NK-92 (cell line): Measurements from ENCODE around the gene EFNA5.
"Not testable (repeated sequence)": the region's sequence is repeated elsewhere in the genome, so short reads cannot be mapped to it uniquely, and the experiment has no call there.

ENCODE experiments used
- DNase-seq: peaks from one replicate; lab custom pipeline; 2025; ENCODE audit not compliant: unreplicated experiment; lab: John Stamatoyannopoulos, UW

The EFNA5 gene

GRCh38 chr5:107437986-107438510 lies 232.7 kb downstream of the EFNA5 start:
- no peak for DNase-seq

- DNase-seq, result no peak
These were observed 233.6 kb downstream of the EFNA5 start for GRCh38 chr5:107437154-107437553.

- DNase-seq, result no peak
These were observed 234.5 kb downstream of the EFNA5 start for GRCh38 chr5:107436201-107436600.

DNA sequence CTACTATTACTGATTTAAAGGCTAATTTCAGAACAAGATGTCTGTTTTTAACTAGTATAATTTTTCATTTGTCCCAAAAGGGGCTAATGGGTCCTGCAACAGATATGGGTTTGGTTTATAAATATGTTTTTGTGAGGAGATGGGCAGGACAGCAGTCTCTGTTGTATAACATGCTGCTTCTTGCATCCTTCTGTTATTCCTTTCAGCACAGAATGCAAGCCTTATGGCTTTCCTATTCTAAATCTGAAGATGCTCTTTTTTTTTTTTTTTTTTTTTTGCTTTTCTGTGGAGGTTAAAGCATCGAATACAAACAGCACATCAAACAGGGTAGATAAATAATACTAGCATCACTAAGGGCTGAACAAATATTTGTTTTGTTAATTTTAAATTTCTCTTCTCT lies 235.7 kb downstream of the EFNA5 start:
- DNase-seq, result no peak

DNA sequence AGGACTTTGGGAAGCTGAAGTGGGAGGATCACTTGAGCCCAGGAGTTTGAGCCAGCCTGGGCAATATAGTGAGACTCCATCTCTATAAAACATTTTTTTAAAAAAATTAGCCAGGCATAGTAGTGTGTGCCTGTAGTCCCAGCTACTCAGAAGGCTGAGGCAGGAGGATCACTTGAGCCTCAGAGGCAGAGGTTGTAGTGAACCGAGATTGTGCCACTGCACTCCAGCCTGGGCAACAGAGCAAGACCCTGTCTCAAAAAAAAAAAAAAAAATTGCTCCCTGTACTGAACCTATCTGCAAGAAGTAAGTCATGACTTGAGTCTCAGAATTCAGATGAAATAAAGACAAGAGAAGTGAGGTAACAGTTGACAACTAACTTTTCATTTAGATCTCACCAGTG lies 237.1 kb downstream of the EFNA5 start:
- DNase-seq, result not testable (repeated sequence)

DNA sequence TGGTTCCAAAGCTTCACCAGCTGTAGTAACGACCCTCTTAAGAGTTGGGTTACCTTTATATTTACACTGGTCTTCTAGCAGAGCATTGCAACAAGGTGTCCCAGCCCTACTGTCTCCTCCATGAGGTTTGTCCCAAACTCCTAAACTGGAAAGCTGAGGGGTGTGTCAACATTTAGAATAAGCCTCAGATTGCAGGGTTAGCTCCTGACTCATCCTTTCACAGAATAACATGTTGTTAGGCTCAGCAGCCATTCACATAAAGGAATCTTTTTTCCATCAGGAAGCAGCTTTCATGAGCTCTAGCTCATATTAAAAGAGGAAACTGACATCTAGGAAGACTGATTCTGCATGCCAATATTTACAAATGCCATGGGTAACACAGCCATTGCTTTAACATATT lies 238.7 kb downstream of the EFNA5 start:
- DNase-seq, result no peak

DNA sequence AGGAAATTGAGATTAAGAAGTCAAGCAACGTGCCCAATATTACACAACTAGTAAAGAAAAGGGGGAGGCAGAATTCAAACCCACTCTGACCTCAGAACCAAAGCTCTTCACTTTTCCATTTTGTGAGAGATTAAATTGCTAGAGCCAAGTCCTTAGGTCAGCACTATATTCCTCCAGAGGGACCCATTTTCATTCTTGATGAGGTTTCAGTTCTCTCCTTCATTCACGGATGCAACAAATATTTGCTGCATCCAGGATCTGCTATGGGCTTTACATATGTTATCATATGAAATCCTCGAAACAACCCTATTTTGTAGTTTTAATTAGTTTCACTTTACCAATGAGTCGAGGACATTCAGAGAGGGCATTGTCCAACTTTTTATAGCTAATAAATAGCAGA lies 239.2 kb downstream of the EFNA5 start:
- DNase-seq, result no peak

DNA sequence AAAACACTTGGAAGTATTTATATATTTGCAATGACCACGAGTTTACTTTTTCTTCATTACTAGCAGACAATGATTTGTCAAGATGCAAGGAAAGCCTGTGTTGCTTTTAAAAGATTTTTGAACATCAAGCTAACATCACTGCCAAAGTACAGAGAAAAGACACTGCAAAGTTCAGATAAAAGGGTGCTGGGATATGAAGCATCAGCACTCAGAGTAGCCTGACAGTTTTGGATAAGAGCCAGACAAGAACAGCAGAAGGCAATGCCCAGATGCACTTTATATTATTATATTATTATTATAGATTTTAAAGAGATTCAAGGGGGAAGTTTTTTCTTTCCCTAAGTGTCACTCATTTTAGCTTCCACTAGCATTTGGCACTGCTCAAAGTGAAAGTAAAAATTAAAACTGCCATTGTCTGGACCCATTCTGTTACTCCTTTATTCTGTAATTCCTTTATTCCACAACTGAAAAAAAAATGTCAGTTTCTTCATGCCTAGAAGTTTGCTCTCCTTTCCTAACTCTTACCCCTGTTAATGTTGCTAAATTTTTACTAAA lies 240.6 kb downstream of the EFNA5 start:
- no peak for DNase-seq

- no peak for DNase-seq
These were observed 242.4 kb downstream of the EFNA5 start for GRCh38 chr5:107428303-107428813.

GRCh38 chr5:107426872-107427271 lies 243.9 kb downstream of the EFNA5 start:
- no peak for DNase-seq

DNA sequence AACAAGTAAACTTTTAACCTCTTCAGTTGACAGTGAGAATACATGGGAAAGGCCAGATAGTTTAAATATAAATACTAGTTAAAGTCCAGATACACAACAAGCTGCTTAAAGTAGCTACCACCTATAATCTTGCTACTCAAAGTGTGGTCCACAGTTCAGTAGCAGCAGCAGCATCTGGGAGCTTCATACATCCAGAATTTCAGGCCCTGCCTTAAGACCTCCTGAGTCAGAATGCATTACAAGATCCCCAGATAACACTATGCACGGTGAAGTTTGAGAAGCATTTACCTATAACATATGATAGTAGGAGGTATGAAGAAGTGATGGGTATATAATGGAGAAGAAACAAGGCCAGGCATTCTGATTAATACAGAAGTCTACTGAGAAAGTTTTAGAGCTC lies 244.5 kb downstream of the EFNA5 start:
- DNase-seq, result no peak

GRCh38 chr5:107425541-107426031 lies 245.2 kb downstream of the EFNA5 start:
- DNase-seq, result no peak

DNA sequence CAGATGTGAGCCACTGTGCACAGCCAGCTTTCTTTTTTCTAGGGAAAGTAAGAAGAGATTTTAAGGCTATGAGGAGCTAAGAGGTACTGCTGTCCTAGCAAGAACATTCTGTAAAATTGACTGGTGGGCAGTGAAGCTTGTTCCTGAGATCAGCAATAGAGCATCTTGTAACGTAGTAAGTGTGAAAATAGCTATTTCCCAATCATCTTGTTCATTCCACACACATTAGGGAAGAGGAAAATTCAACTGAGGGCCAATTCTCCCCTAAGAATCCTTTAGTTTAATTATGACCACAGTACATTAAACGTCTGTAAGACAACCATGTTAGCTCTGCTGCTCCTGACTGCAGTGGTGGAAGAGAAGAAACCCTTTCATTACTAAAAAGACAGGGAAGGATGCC lies 246.2 kb downstream of the EFNA5 start:
- no peak for DNase-seq

DNA sequence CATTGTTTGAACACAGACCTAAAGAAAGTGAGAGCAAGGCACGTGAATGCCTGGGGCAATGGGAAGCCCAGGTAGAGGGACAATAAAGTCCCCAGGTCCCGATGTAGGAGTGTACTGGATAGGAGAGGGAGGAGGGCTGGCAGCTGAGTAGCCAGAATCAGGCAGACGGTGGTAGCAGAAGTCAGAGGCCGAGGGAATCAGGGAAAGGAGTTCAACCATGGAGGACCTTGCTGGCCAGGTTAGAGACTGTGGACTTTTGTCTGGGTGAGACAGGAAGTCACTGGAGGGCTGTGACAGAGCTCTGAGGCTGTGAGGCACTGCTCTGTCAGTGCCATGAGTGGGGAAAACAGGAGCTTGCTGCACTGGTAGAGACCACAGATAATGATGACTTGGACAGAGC lies 248.2 kb downstream of the EFNA5 start:
- DNase-seq, result no peak

GRCh38 chr5:107419498-107419897 lies 251.2 kb downstream of the EFNA5 start:
- DNase-seq, result no peak

- DNase-seq, result no peak
These were observed 251.8 kb downstream of the EFNA5 start for GRCh38 chr5:107418902-107419301.

- no peak for DNase-seq
These were observed 252.7 kb downstream of the EFNA5 start for GRCh38 chr5:107418071-107418470.

- no peak for DNase-seq
These were observed 255.0 kb downstream of the EFNA5 start for GRCh38 chr5:107415762-107416161.

- no peak for DNase-seq
These were observed 255.9 kb downstream of the EFNA5 start for GRCh38 chr5:107414802-107415201.

- DNase-seq, result no peak
These were observed 257.0 kb downstream of the EFNA5 start for GRCh38 chr5:107413754-107414153.

DNA sequence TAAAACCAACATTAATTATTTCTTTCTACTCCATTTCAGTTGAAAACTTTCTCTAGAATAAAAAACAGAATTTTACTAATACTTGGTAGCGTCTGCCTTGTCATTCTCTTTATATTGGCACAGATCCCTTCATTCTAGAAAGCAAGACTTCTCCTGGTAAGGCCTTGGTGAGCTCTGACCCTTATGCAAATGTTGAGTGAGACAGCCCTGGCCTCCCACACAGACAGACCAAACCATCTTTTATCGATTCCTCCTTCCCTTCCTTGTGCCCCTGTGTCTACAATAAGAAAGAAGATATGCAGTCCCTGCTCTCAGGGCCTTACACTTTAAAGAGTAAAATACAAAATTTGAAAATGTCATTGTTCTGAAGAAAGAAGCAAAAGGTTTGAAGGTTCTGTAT lies 262.2 kb downstream of the EFNA5 start:
- no peak for DNase-seq

DNA sequence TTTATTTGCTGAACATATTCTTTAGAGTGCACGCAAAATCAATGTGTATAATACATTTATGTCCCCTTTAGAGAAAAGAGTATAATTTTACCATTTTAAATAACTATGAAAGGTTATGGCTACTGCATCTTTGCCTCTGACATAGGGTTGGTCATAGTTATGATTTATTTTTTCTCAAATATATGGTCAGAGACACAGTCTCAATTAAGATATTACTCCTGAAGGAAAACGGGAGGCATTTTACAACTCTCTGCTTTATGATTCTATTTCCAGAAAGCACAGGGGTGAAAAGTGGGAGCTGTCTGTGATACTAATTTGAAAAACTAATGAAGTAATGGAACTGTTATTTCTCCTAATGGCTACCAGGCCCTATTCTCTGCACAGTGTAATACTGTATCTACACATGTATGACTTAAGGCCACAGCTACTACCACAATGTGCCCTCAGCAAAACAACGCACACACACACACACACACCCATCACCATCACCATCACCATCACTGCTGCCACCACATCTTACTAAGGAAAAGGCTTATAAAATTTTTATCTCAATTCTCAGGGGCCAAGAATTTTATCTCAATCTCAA lies 262.9 kb downstream of the EFNA5 start:
- DNase-seq, result no peak
